Gastrocnemius medialis (tissue), 4 donors: ENCODE results near the gene PSKH1. TPM values are rescaled to one million over a fixed set of nuclear protein-coding genes. Genes with fewer than 3 reads are reported as not detected.
A peak's percentile ranks its signal among the peaks of the same experiment; 100 is the strongest.

Source experiments
- ATAC-seq, 2 donors: fragments of 150-250 bp; one replicate each; pipeline ENCODE4 v1.9.1; 2016
- DNase-seq, 2 donors: peaks; one replicate each; pipeline ENCODE4 v3.0.0-alpha.2; 2019
- H3K27ac ChIP-seq, 4 donors: fragments of 200-600 bp; sonication (generic); 1 replicate in 1 of 4; 2 replicates in 3 of 4; pipeline ENCODE4 v1.5.1; 2016 to 2018; ENCODE audit warnings: mild to moderate bottlenecking in 2 of 4, moderate library complexity in 1 of 4
- H3K27me3 ChIP-seq, 3 donors: fragments of 200-600 bp; sonication (generic) in 2 of 3; 1 replicate in 1 of 3; 2 replicates in 2 of 3; pipeline versions ENCODE4 v1.5.1 to v1.6.0; 2016 to 2019; ENCODE audit warnings: mild to moderate bottlenecking in 1 of 3, moderate library complexity in 1 of 3
- H3K36me3 ChIP-seq, 2 donors: fragments of 200-600 bp; sonication (generic) in 1 of 2; one replicate each; pipeline ENCODE4 v1.5.1; 2017 to 2018
- H3K4me1 ChIP-seq, 2 donors: fragments of 200-600 bp; sonication (generic) in 1 of 2; one replicate each; pipeline ENCODE4 v1.5.1; 2016 to 2017; ENCODE audit warnings: mild to moderate bottlenecking in 2 of 2
- H3K4me3 ChIP-seq, 4 donors: fragments of 200-600 bp; sonication (generic) in 3 of 4; 1 replicate in 1 of 4; 2 replicates in 3 of 4; pipeline ENCODE4 v1.5.1; 2016 to 2019; ENCODE audit warnings: mild to moderate bottlenecking in 2 of 4
- H3K9me3 ChIP-seq, 3 donors: fragments of 200-600 bp; sonication (generic) in 2 of 3; 1 replicate in 1 of 3; 2 replicates in 2 of 3; pipeline ENCODE4 v1.5.1; 2016 to 2019
- POLR2A ChIP-seq, 2 donors: fragments of 450-650 bp; IDR thresholded peaks; one replicate each; pipeline ENCODE4 v1.6.1; 2017; ENCODE audit warnings: antibody characterized with exemption in 2 of 2, mild to moderate bottlenecking in 2 of 2, moderate library complexity in 2 of 2
- in situ Hi-C, 4 donors: fragments of 200-750 bp; cut with MboI; loops; one replicate each; pipeline versions ENCODE4 v1.15.0 to v1.8.0; 2017; ENCODE audit warnings: low sequenced_read_pairs in 4 of 4
- intact Hi-C: fragments of 100-400 bp; cut with DNase I; formaldehyde crosslinking; loops from one replicate; pipeline ENCODE4 v1.15.1; 2023; ENCODE audit warnings: low total_unique reads
- total RNA-seq, 4 donors: library from RNA; depleted of rRNA; stranded (reverse); fragments of >200 nt; gene quantifications; one replicate each; pipeline versions ENCODE4 v1.1.0 to v1.2.3, GENCODE V29; 2016
- TF ChIP-seq, protein P1 (sequence below), 5 experiments: fragments of 450-650 bp in 3 of 5; fragments of 200-600 bp in 2 of 5; sonication (generic) in 2 of 5; IDR thresholded peaks in 4 of 5; conservative IDR thresholded peaks in 1 of 5; 1 replicate in 4 of 5; 2 replicates in 1 of 5; pipeline ENCODE4 v1.5.1; 2016 to 2019; ENCODE audit warnings: antibody characterized with exemption in 5 of 5, mild to moderate bottlenecking in 3 of 5, moderate library complexity in 3 of 5

Gene PSKH1
- total RNA-seq, 4 donors from 2014 or later: 4.1 to 12.7 (median 6.9) TPM

DNA sequence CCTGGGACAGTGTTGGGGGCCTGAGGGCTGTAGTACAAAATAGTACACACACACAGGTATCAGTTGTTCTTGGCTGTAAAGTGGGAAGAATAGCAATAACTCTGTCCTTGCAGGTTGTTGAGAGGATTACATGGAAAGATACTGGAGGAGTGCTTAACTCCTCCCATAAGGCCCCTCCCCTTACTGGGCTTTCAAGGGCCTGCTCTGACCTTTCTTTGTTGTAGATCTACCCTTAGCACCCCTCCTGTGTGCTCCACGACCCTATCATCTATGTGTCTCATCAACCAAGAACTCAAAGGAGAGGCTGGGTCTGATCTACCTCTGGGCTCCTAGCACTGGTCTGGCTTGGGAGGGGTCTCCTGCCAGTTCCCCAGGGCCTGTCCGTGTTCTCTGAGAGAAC lies 28.5 kb upstream of the PSKH1 start:
- in situ Hi-C loops (no loop called here), intact Hi-C loops (no loop called here)
- peaks cover 51% of the 10 kb centered on the region in 2 donors for H3K4me1 ChIP-seq
- H3K27ac ChIP-seq: peak overlapping the region; percentile 93 to 99 (median 97)
- no peak for ATAC-seq
- H3K9me3 ChIP-seq: no peaks in the 10 kb centered on the region
- H3K4me3 ChIP-seq: no peak overlapping the region
- TF ChIP-seq POLR2A (IDR thresholded peaks at IDR 0.05): no peak
- TF ChIP-seq, protein P1, sequence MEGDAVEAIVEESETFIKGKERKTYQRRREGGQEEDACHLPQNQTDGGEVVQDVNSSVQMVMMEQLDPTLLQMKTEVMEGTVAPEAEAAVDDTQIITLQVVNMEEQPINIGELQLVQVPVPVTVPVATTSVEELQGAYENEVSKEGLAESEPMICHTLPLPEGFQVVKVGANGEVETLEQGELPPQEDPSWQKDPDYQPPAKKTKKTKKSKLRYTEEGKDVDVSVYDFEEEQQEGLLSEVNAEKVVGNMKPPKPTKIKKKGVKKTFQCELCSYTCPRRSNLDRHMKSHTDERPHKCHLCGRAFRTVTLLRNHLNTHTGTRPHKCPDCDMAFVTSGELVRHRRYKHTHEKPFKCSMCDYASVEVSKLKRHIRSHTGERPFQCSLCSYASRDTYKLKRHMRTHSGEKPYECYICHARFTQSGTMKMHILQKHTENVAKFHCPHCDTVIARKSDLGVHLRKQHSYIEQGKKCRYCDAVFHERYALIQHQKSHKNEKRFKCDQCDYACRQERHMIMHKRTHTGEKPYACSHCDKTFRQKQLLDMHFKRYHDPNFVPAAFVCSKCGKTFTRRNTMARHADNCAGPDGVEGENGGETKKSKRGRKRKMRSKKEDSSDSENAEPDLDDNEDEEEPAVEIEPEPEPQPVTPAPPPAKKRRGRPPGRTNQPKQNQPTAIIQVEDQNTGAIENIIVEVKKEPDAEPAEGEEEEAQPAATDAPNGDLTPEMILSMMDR (IDR thresholded peaks at IDR 0.05 in 4 of 5, conservative IDR thresholded peaks at IDR 0.05 in 1 of 5): no peak
- H3K36me3 ChIP-seq: peaks cover 0 to 43% of the 10 kb centered on the region in 2 donors
- no peaks in the 10 kb centered on the region for H3K27me3 ChIP-seq
- DNase-seq: no peak

DNA sequence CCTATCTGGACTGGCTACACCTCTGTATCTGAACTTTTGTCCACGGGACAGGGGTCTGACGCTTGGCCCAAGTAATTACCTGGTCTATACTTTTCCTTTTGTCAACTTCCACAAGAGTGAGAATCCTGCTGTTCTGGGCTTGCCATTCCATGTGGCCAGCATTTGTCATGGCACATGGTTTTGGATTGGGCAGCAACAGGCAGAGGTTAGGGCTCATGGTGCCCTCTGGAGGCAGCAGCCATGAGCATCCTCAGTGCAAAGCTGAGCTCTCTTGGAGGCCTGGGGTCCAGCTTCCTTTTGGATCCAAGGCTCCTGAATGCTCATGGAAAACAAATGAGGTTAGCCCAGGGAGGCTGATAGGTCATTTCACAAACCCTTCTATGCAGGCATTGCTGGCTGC lies 27.7 kb upstream of the PSKH1 start:
- intact Hi-C loops (no loop called here), in situ Hi-C loops (no loop called here)
- Histone ChIP-seq H3K4me1 (peaks cover 46 to 48% of the 10 kb centered on the region in 2 donors), H3K36me3 (peaks cover 0 to 50% of the 10 kb centered on the region in 2 donors), H3K27ac (peak overlapping the region; percentile 93 to 99 (median 97)), H3K27me3 (no peaks in the 10 kb centered on the region), H3K4me3 (no peak overlapping the region), H3K9me3 (no peaks in the 10 kb centered on the region)
- TF ChIP-seq, protein P1 (IDR thresholded peaks at IDR 0.05 in 4 of 5, conservative IDR thresholded peaks at IDR 0.05 in 1 of 5): peak in 3 of 5 experiments; percentile 25 to 56 (median 27)
- TF ChIP-seq POLR2A (IDR thresholded peaks at IDR 0.05): no peak
- no peak for ATAC-seq
- peak in 1 of 2 donors; percentile 41 for DNase-seq

DNA sequence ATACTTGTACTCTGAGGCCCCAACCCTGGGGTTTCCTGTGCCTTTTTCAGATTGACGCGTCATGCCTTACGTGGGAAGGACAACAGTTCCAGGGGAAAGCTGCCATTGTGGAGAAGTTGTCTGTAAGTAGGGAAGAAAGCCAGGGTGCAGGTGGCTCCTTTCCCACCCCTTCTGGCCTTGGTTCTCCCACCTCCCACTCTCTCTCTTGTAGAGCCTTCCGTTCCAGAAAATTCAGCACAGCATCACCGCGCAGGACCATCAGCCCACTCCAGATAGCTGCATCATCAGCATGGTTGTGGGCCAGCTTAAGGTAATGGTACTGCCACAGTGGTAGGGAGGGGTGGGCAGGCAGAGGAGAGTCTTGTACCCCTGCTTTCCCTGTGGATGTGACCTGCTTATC lies 24.8 kb upstream of the PSKH1 start:
- TF ChIP-seq POLR2A (IDR thresholded peaks at IDR 0.05): no peak
- TF ChIP-seq, protein P1 (IDR thresholded peaks at IDR 0.05 in 4 of 5, conservative IDR thresholded peaks at IDR 0.05 in 1 of 5): no peak
- DNase-seq: no peak
- intact Hi-C loops (no loop called here), in situ Hi-C loops (no loop called here)
- no peak for ATAC-seq
- Histone ChIP-seq H3K4me1 (peaks cover 24 to 26% of the 10 kb centered on the region in 2 donors), H3K27me3 (no peaks in the 10 kb centered on the region), H3K36me3 (peaks cover 0 to 65% of the 10 kb centered on the region in 2 donors), H3K27ac (peak overlapping the region in 1 of 4 donors; percentile 54), H3K4me3 (no peak overlapping the region), H3K9me3 (no peaks in the 10 kb centered on the region)

DNA sequence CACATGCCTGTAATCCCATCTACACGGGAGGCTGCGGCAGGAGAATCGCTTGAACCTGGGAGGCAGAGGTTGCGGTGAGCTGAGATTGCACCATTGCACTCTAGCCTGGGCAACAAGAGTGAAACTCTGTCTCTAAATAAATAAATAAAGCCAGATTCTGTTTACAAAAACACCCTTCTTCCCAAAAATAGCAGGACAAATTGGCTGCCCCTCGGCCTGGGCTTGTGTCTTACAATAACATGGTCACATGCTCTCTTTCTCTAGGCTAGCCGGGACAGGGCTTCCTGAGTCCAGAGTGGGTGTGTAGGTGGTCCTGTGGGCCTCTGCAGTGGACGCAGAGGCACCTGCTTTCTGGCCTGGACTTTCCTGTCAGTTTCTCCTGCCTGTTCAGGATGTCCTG lies 23.4 kb upstream of the PSKH1 start:
- H3K9me3 ChIP-seq: no peaks in the 10 kb centered on the region
- intact Hi-C loops (no loop called here), in situ Hi-C loops (no loop called here)
- ATAC-seq: no peak
- peak overlapping the region in 1 of 4 donors; percentile 22 for H3K27ac ChIP-seq
- no peak for DNase-seq
- peaks cover 0 to 65% of the 10 kb centered on the region in 2 donors for H3K36me3 ChIP-seq
- H3K4me1 ChIP-seq: peaks cover 22 to 27% of the 10 kb centered on the region in 2 donors
- no peak overlapping the region for H3K4me3 ChIP-seq
- no peaks in the 10 kb centered on the region for H3K27me3 ChIP-seq
- TF ChIP-seq, protein P1 (IDR thresholded peaks at IDR 0.05 in 4 of 5, conservative IDR thresholded peaks at IDR 0.05 in 1 of 5): no peak
- TF ChIP-seq POLR2A (IDR thresholded peaks at IDR 0.05): no peak

DNA sequence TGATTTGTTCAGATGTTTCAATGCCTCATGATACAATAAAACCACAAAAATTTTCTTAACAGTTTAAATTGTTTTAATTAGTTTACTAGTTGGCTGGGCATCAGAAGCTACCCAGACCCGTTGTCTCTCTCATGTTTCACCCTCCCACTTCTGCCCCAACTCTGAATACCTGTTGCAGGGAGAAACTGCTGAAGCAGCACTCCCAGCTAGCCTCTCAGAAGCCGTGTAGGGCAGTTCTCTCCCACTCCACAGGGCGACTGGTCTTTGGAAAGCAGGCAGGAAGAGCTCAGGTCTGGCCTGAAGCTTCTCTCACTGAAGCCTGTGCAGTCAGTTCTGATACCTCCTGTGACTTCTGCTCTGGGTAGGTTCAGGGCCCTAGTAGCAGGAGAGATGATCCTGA lies 21.8 kb upstream of the PSKH1 start:
- in situ Hi-C loops (no loop called here), intact Hi-C loops (no loop called here)
- TF ChIP-seq, protein P1 (IDR thresholded peaks at IDR 0.05 in 4 of 5, conservative IDR thresholded peaks at IDR 0.05 in 1 of 5): no peak
- TF ChIP-seq POLR2A (IDR thresholded peaks at IDR 0.05): no peak
- DNase-seq (no peak), ATAC-seq (no peak)
- H3K4me3 ChIP-seq: no peak overlapping the region
- H3K27me3 ChIP-seq: no peaks in the 10 kb centered on the region
- H3K9me3 ChIP-seq: no peaks in the 10 kb centered on the region
- peaks cover 28 to 31% of the 10 kb centered on the region in 2 donors for H3K4me1 ChIP-seq
- H3K36me3 ChIP-seq: peaks cover 0 to 53% of the 10 kb centered on the region in 2 donors
- peak overlapping the region in 1 of 4 donors; percentile 94 for H3K27ac ChIP-seq
